ENCODE measurements around the gene MEPE. TPM values are rescaled to one million over a fixed set of nuclear protein-coding genes. Genes with fewer than 3 reads are reported as not detected.

The MEPE gene
- total and polyA plus RNA-seq, 9 donors, result not detected

DNA sequence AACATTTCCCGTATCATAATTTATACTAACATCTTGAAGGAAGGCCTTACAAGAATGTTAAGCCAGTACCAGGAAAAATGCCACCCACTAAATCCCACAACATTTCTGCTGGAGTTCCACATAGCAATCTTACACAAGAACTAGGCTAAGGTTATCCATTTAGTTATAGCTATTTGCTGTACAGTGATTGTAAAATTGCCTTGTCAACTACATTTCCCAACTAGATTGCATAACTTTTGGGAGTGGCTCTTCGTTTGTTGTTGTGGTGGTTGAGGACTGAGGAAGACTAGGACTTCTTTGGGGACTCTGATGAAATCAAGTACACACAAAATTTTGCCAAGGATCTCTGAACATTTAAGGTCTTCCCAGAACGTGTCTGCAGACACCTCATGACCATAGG is 25.4 kb upstream of the MEPE start:
- Histone ChIP-seq H3K4me1 (ENCODE audit: control insufficient read depth, insufficient read depth, low read length) (no peaks in the 10 kb centered on the region), H3K27me3 (ENCODE audit: control insufficient read depth, insufficient read depth, low read length) (no peaks in the 10 kb centered on the region), H3K9me3 (replicated peaks; ENCODE audit: control insufficient read depth, low read depth, low read length) (no peaks in the 10 kb centered on the region), H3K27ac (ENCODE audit: low read length) (no peak overlapping the region), H3K4me3 (ENCODE audit: low read length) (no peak overlapping the region), H3K36me3 (ENCODE audit: control insufficient read depth, insufficient read depth, low read length) (no peaks in the 10 kb centered on the region)
- WGBS (ENCODE audit: insufficient coverage), result no CpG with 5 or more reads among the region's 3 CpGs
- DNase-seq, result no peak

- Histone ChIP-seq H3K27ac (ENCODE audit: low read length) (no peak overlapping the region), H3K36me3 (ENCODE audit: control insufficient read depth, insufficient read depth, low read length) (no peaks in the 10 kb centered on the region), H3K27me3 (ENCODE audit: control insufficient read depth, insufficient read depth, low read length) (no peaks in the 10 kb centered on the region), H3K4me1 (ENCODE audit: control insufficient read depth, insufficient read depth, low read length) (no peaks in the 10 kb centered on the region), H3K9me3 (replicated peaks; ENCODE audit: control insufficient read depth, low read depth, low read length) (no peaks in the 10 kb centered on the region), H3K4me3 (ENCODE audit: low read length) (no peak overlapping the region)
- WGBS (ENCODE audit: insufficient coverage), result no CpG with 5 or more reads among the region's 2 CpGs
- no peak for DNase-seq
Measured at GRCh38 chr4:87811977-87812376, 20.8 kb upstream of the MEPE start.

GRCh38 chr4:87819281-87819919 is 13.4 kb upstream of the MEPE start:
- no peaks in the 10 kb centered on the region for H3K27me3 ChIP-seq (ENCODE audit: control insufficient read depth, insufficient read depth, low read length)
- H3K4me1 ChIP-seq (ENCODE audit: control insufficient read depth, insufficient read depth, low read length), result no peaks in the 10 kb centered on the region
- no peak overlapping the region for H3K27ac ChIP-seq (ENCODE audit: low read length)
- no peak for DNase-seq
- WGBS (ENCODE audit: insufficient coverage), result 54% methylated on average over 4 of the region's 8 CpGs
- no peak overlapping the region for H3K4me3 ChIP-seq (ENCODE audit: low read length)
- no peaks in the 10 kb centered on the region for H3K36me3 ChIP-seq (ENCODE audit: control insufficient read depth, insufficient read depth, low read length)
- no peaks in the 10 kb centered on the region for H3K9me3 ChIP-seq (replicated peaks; ENCODE audit: control insufficient read depth, low read depth, low read length)

DNA sequence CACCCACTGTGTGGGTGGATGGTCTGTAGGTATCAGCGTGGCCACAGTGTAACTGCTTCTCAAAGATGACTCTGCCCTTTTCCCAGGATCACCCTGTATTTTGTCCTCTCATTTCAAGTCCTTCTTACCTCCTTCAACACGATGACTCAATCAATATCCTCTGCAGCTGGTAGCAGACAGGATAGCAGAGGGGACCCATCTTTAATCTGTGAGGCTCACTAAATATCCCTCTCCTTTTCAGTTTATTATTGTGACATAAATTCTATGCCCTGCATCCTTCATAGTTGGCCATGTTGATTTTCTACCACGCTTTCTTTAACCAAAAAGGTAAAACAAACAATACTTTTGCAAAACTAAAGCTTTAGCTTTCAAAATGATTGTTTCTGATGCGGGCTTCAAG is 9.6 kb upstream of the MEPE start:
- no peaks in the 10 kb centered on the region for H3K36me3 ChIP-seq (ENCODE audit: control insufficient read depth, insufficient read depth, low read length)
- H3K9me3 ChIP-seq (replicated peaks; ENCODE audit: control insufficient read depth, low read depth, low read length), result no peaks in the 10 kb centered on the region
- H3K27ac ChIP-seq (ENCODE audit: low read length), result no peak overlapping the region
- no peaks in the 10 kb centered on the region for H3K27me3 ChIP-seq (ENCODE audit: control insufficient read depth, insufficient read depth, low read length)
- H3K4me1 ChIP-seq (ENCODE audit: control insufficient read depth, insufficient read depth, low read length), result no peaks in the 10 kb centered on the region
- DNase-seq, result no peak
- no peak overlapping the region for H3K4me3 ChIP-seq (ENCODE audit: low read length)
- 80% methylated on average over 1 of the region's 4 CpGs for WGBS (ENCODE audit: insufficient coverage)

GRCh38 chr4:87823724-87824123 is 9.0 kb upstream of the MEPE start:
- no peak overlapping the region for H3K4me3 ChIP-seq (ENCODE audit: low read length)
- no peaks in the 10 kb centered on the region for H3K27me3 ChIP-seq (ENCODE audit: control insufficient read depth, insufficient read depth, low read length)
- H3K27ac ChIP-seq (ENCODE audit: low read length), result no peak overlapping the region
- no peaks in the 10 kb centered on the region for H3K9me3 ChIP-seq (replicated peaks; ENCODE audit: control insufficient read depth, low read depth, low read length)
- no peak for DNase-seq
- H3K36me3 ChIP-seq (ENCODE audit: control insufficient read depth, insufficient read depth, low read length), result no peaks in the 10 kb centered on the region
- WGBS (ENCODE audit: insufficient coverage), result no CpG with 5 or more reads among the region's 1 CpG
- H3K4me1 ChIP-seq (ENCODE audit: control insufficient read depth, insufficient read depth, low read length), result no peaks in the 10 kb centered on the region

- Histone ChIP-seq H3K36me3 (ENCODE audit: control insufficient read depth, insufficient read depth, low read length) (no peaks in the 10 kb centered on the region), H3K4me3 (ENCODE audit: low read length) (no peak overlapping the region), H3K27ac (ENCODE audit: low read length) (no peak overlapping the region), H3K27me3 (ENCODE audit: control insufficient read depth, insufficient read depth, low read length) (no peaks in the 10 kb centered on the region), H3K9me3 (replicated peaks; ENCODE audit: control insufficient read depth, low read depth, low read length) (no peaks in the 10 kb centered on the region), H3K4me1 (ENCODE audit: control insufficient read depth, insufficient read depth, low read length) (no peaks in the 10 kb centered on the region)
- 100% methylated on average over 1 of the region's 1 CpG for WGBS (ENCODE audit: insufficient coverage)
- no peak for DNase-seq
Measured at GRCh38 chr4:87824352-87824751, 8.4 kb upstream of the MEPE start.

GRCh38 chr4:87834401-87834800 is 1.6 kb downstream of the MEPE start:
- Histone ChIP-seq H3K27me3 (ENCODE audit: control insufficient read depth, insufficient read depth, low read length) (no peaks in the 10 kb centered on the region), H3K4me3 (ENCODE audit: low read length) (no peak overlapping the region), H3K9me3 (replicated peaks; ENCODE audit: control insufficient read depth, low read depth, low read length) (no peaks in the 10 kb centered on the region), H3K4me1 (ENCODE audit: control insufficient read depth, insufficient read depth, low read length) (no peaks in the 10 kb centered on the region), H3K27ac (ENCODE audit: low read length) (no peak overlapping the region), H3K36me3 (ENCODE audit: control insufficient read depth, insufficient read depth, low read length) (no peaks in the 10 kb centered on the region)
- WGBS (ENCODE audit: insufficient coverage), result no CpG with 5 or more reads among the region's 2 CpGs
- DNase-seq, result no peak

- WGBS (ENCODE audit: insufficient coverage), result no CpG with 5 or more reads among the region's 2 CpGs
- DNase-seq, result no peak
- Histone ChIP-seq H3K27ac (ENCODE audit: low read length) (no peak overlapping the region), H3K27me3 (ENCODE audit: control insufficient read depth, insufficient read depth, low read length) (no peaks in the 10 kb centered on the region), H3K4me3 (ENCODE audit: low read length) (no peak overlapping the region), H3K4me1 (ENCODE audit: control insufficient read depth, insufficient read depth, low read length) (no peaks in the 10 kb centered on the region), H3K36me3 (ENCODE audit: control insufficient read depth, insufficient read depth, low read length) (no peaks in the 10 kb centered on the region), H3K9me3 (replicated peaks; ENCODE audit: control insufficient read depth, low read depth, low read length) (no peaks in the 10 kb centered on the region)
Measured at GRCh38 chr4:87835197-87835596, 2.4 kb downstream of the MEPE start.

- 57% methylated on average over 1 of the region's 2 CpGs for WGBS (ENCODE audit: insufficient coverage)
- Histone ChIP-seq H3K27me3 (ENCODE audit: control insufficient read depth, insufficient read depth, low read length) (no peaks in the 10 kb centered on the region), H3K4me3 (ENCODE audit: low read length) (no peak overlapping the region), H3K4me1 (ENCODE audit: control insufficient read depth, insufficient read depth, low read length) (no peaks in the 10 kb centered on the region), H3K27ac (ENCODE audit: low read length) (no peak overlapping the region), H3K9me3 (replicated peaks; ENCODE audit: control insufficient read depth, low read depth, low read length) (no peaks in the 10 kb centered on the region), H3K36me3 (ENCODE audit: control insufficient read depth, insufficient read depth, low read length) (no peaks in the 10 kb centered on the region)
- no peak for DNase-seq
Measured at GRCh38 chr4:87835743-87836142, 3.0 kb downstream of the MEPE start.

- WGBS (ENCODE audit: insufficient coverage), result 100% methylated on average over 1 of the region's 6 CpGs
- no peak for DNase-seq
Measured at GRCh38 chr4:87838205-87838604, 5.4 kb downstream of the MEPE start.

More at GRCh38 chr4:87838205-87838604, 5.4 kb downstream of the MEPE start:
- no peaks in the 10 kb centered on the region for H3K9me3 ChIP-seq (replicated peaks; ENCODE audit: control insufficient read depth, low read depth, low read length)
- H3K27ac ChIP-seq (ENCODE audit: low read length), result no peak overlapping the region
- no peaks in the 10 kb centered on the region for H3K27me3 ChIP-seq (ENCODE audit: control insufficient read depth, insufficient read depth, low read length)
- H3K36me3 ChIP-seq (ENCODE audit: control insufficient read depth, insufficient read depth, low read length), result no peaks in the 10 kb centered on the region
- no peaks in the 10 kb centered on the region for H3K4me1 ChIP-seq (ENCODE audit: control insufficient read depth, insufficient read depth, low read length)
- no peak overlapping the region for H3K4me3 ChIP-seq (ENCODE audit: low read length)
